Measurements from ENCODE around the gene NDC80. TPM values are rescaled to one million over a fixed set of nuclear protein-coding genes. Genes with fewer than 3 reads are reported as not detected.

The NDC80 gene
- total RNA-seq, 1 experiment from 2014 or later = 99.5 TPM

Other genes with a start within 250 kb of the NDC80 start
- 16.5 and 17.8 TPM in 2 replicates for gene METTL4, start 52 bp upstream of the NDC80 start, total RNA-seq (2014; rRNA removed; shearing (Covaris generic))
- 39.7 and 48.8 TPM in 2 replicates for gene SMCHD1, start 84.2 kb downstream of the NDC80 start, total RNA-seq (2014; rRNA removed; shearing (Covaris generic))